HepG2 (cell line): ENCODE data around the gene MPPE1. TPM values are rescaled to one million over a fixed set of nuclear protein-coding genes. Genes with fewer than 3 reads are reported as not detected.

ENCODE experiments used
- ESRRA ChIP-seq: sonication (generic); formaldehyde crosslinking; IDR thresholded peaks from 2 replicates; pipeline ENCODE4 v1.5.1; 2020; ENCODE audit warnings: mild to moderate bottlenecking, low read depth, missing genetic modification reagents
- GFI1 ChIP-seq: sonication (generic); formaldehyde crosslinking; IDR thresholded peaks from 2 replicates; pipeline ENCODE4 v1.5.0; 2020; ENCODE audit warnings: missing genetic modification reagents, mild to moderate bottlenecking, borderline replicate concordance
- HOXD1 ChIP-seq: sonication (generic); formaldehyde crosslinking; IDR thresholded peaks from 2 replicates; pipeline ENCODE4 v1.5.0; 2020; ENCODE audit warnings: missing genetic modification reagents
- JUNB ChIP-seq: sonication (generic); formaldehyde crosslinking; IDR thresholded peaks from 2 replicates; pipeline ENCODE4 v1.8.0; 2022; ENCODE audit warnings: missing genetic modification reagents, mild to moderate bottlenecking, borderline replicate concordance
- KDM5B ChIP-seq: sonication (generic); formaldehyde crosslinking; IDR thresholded peaks from 2 replicates; pipeline ENCODE4 v1.4.0; 2020; ENCODE audit warnings: missing genetic modification reagents, mild to moderate bottlenecking, borderline replicate concordance
- KIAA2018 ChIP-seq: sonication (generic); formaldehyde crosslinking; IDR thresholded peaks from 2 replicates; pipeline ENCODE4 v1.5.0; 2020; ENCODE audit warnings: mild to moderate bottlenecking, missing genetic modification reagents, borderline replicate concordance
- LBX2 ChIP-seq: sonication (generic); formaldehyde crosslinking; IDR thresholded peaks from 2 replicates; pipeline ENCODE4 v1.5.0; 2020; ENCODE audit warnings: missing genetic modification reagents, mild to moderate bottlenecking, borderline replicate concordance
- NBN ChIP-seq: fragments of 450-650 bp; conservative IDR thresholded peaks from 2 replicates; pipeline ENCODE4 v1.6.1; 2017
- TBX3 ChIP-seq: fragments of 450-650 bp; IDR thresholded peaks from 2 replicates; pipeline ENCODE4 v1.6.1; 2017; ENCODE audit warnings: antibody characterized with exemption, mild to moderate bottlenecking, inconsistent platforms, borderline replicate concordance
- THAP8 ChIP-seq: sonication (generic); formaldehyde crosslinking; IDR thresholded peaks from 2 replicates; pipeline ENCODE4 v1.5.1; 2020; ENCODE audit warnings: missing genetic modification reagents, mild to moderate bottlenecking, borderline replicate concordance
- ZNF180 ChIP-seq: sonication (generic); formaldehyde crosslinking; IDR thresholded peaks from 2 replicates; pipeline ENCODE4 v1.4.0; 2020; ENCODE audit warnings: low read depth, missing genetic modification reagents, borderline replicate concordance
- ZNF34 ChIP-seq: sonication (generic); formaldehyde crosslinking; IDR thresholded peaks from 2 replicates; pipeline ENCODE4 v1.4.0; 2020; ENCODE audit warnings: mild to moderate bottlenecking, missing genetic modification reagents, borderline replicate concordance
- ZNF441 ChIP-seq: sonication (generic); formaldehyde crosslinking; IDR thresholded peaks from 2 replicates; pipeline ENCODE4 v1.7.0; 2021; ENCODE audit warnings: missing genetic modification reagents, borderline replicate concordance
- polyA plus RNA-seq, 8 experiments: library from polyadenylated mRNA; depleted of rRNA in 3 of 8; stranded (reverse) in 7 of 8; unstranded in 1 of 8; fragments of >200 nt; fragmentation: Illumina TruSeq in 4 of 8; extraction: Trizol in 4 of 8; gene quantifications; 2 replicates each; pipeline versions ENCODE4 v1.2.1 to v1.2.3, GENCODE V29; 2011 to 2016; ENCODE audit warnings: low read depth in 4 of 8, missing spikeins in 1 of 8, mixed read lengths in 1 of 8; ENCODE audit not compliant: insufficient read depth in 1 of 8
- total RNA-seq, 5 experiments: library from RNA; depleted of rRNA; stranded (reverse); fragments of >200 nt; fragmentation: Illumina TruSeq; extraction: Trizol; gene quantifications; 2 replicates each; pipeline ENCODE4 v1.2.3, GENCODE V29; 2016; ENCODE audit warnings: low read depth in 1 of 5
- TF ChIP-seq, protein P1 (sequence below): sonication (generic); formaldehyde crosslinking; IDR thresholded peaks from 2 replicates; pipeline ENCODE4 v1.4.0; 2020; ENCODE audit warnings: missing genetic modification reagents

The MPPE1 gene
- total and polyA plus RNA-seq, 2 of the 13 experiments (the other 11 are each of a cell fraction or from before 2014, with no cell fraction given): 9.6 to 11.9 TPM

GRCh38 chr18:11955239-11956029 is 47.3 kb upstream of the MPPE1 start (continued):
- TF ChIP-seq TBX3 (no peak), KIAA2018 (CRISPR knock-in tag) (no peak), JUNB (CRISPR knock-in tag) (0 out of 2 replicates have a peak, but pooled peaks have one; percentile 34), ZNF441 (CRISPR knock-in tag) (no peak), HOXD1 (CRISPR knock-in tag) (no peak), ZNF180 (CRISPR knock-in tag) (no peak), ZNF34 (no peak), NBN (no peak), THAP8 (no peak), LBX2 (CRISPR knock-in tag) (no peak), KDM5B (no peak), ESRRA (CRISPR knock-in tag) (no peak), GFI1 (peak; percentile 37; the same call in 1 of the 2 replicates)
- TF ChIP-seq, protein P1, sequence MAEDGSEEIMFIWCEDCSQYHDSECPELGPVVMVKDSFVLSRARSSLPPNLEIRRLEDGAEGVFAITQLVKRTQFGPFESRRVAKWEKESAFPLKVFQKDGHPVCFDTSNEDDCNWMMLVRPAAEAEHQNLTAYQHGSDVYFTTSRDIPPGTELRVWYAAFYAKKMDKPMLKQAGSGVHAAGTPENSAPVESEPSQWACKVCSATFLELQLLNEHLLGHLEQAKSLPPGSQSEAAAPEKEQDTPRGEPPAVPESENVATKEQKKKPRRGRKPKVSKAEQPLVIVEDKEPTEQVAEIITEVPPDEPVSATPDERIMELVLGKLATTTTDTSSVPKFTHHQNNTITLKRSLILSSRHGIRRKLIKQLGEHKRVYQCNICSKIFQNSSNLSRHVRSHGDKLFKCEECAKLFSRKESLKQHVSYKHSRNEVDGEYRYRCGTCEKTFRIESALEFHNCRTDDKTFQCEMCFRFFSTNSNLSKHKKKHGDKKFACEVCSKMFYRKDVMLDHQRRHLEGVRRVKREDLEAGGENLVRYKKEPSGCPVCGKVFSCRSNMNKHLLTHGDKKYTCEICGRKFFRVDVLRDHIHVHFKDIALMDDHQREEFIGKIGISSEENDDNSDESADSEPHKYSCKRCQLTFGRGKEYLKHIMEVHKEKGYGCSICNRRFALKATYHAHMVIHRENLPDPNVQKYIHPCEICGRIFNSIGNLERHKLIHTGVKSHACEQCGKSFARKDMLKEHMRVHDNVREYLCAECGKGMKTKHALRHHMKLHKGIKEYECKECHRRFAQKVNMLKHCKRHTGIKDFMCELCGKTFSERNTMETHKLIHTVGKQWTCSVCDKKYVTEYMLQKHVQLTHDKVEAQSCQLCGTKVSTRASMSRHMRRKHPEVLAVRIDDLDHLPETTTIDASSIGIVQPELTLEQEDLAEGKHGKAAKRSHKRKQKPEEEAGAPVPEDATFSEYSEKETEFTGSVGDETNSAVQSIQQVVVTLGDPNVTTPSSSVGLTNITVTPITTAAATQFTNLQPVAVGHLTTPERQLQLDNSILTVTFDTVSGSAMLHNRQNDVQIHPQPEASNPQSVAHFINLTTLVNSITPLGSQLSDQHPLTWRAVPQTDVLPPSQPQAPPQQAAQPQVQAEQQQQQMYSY (CRISPR knock-in tag): no peak
